ENCODE results near the gene GCSAM.
A peak's percentile ranks its signal among the peaks of the same experiment; 100 is the strongest.

Gene GCSAM

GRCh38 chr3:112132975-112133448 lies at the start of gene GCSAM:
TSS of gene GCSAM (minus strand) at chr3:112133248. CDS start at chr3:112133120, 128 bp downstream.
- DNase-seq (ENCODE audit: low read depth): no peak

GRCh38 chr3:112175646-112176045 lies 42.6 kb upstream of the GCSAM start:
- DNase-seq (ENCODE audit: low read depth): no peak

GRCh38 chr3:112175037-112175436 lies 42.0 kb upstream of the GCSAM start:
- DNase-seq (ENCODE audit: low read depth): no peak

GRCh38 chr3:112171144-112171543 lies 38.1 kb upstream of the GCSAM start:
- DNase-seq (ENCODE audit: low read depth): no peak

GRCh38 chr3:112170046-112170445 lies 37.0 kb upstream of the GCSAM start:
- DNase-seq (ENCODE audit: low read depth): no peak

GRCh38 chr3:112167758-112168157 lies 34.7 kb upstream of the GCSAM start:
- no peak for DNase-seq (ENCODE audit: low read depth)

- DNase-seq (ENCODE audit: low read depth): no peak
Measured at GRCh38 chr3:112149136-112149535, 16.1 kb upstream of the GCSAM start.

GRCh38 chr3:112143689-112144088 lies 10.6 kb upstream of the GCSAM start:
- DNase-seq (ENCODE audit: low read depth): no peak

GRCh38 chr3:112143251-112143650 lies 10.2 kb upstream of the GCSAM start:
- peak; percentile 16 for DNase-seq (ENCODE audit: low read depth)

GRCh38 chr3:112141293-112141692 lies 8.2 kb upstream of the GCSAM start:
- DNase-seq (ENCODE audit: low read depth): no peak

- no peak for DNase-seq (ENCODE audit: low read depth)
Measured at GRCh38 chr3:112140584-112140983, 7.5 kb upstream of the GCSAM start.

GRCh38 chr3:112138219-112138969 lies 5.3 kb upstream of the GCSAM start:
- DNase-seq (ENCODE audit: low read depth): no peak

GRCh38 chr3:112137781-112138180 lies 4.7 kb upstream of the GCSAM start:
- no peak for DNase-seq (ENCODE audit: low read depth)

- peak; percentile 49 for DNase-seq (ENCODE audit: low read depth)
Measured at GRCh38 chr3:112136959-112137693, 4.1 kb upstream of the GCSAM start.

GRCh38 chr3:112136046-112136445 lies 3.0 kb upstream of the GCSAM start:
- no peak for DNase-seq (ENCODE audit: low read depth)

GRCh38 chr3:112134335-112135124 lies 1.5 kb upstream of the GCSAM start:
- no peak for DNase-seq (ENCODE audit: low read depth)

GRCh38 chr3:112133626-112134334 lies 732 bp upstream of the GCSAM start:
- DNase-seq (ENCODE audit: low read depth): no peak

- no peak for DNase-seq (ENCODE audit: low read depth)
Measured at GRCh38 chr3:112132554-112132953, 494 bp downstream of the GCSAM start.

GRCh38 chr3:112132088-112132487 lies 960 bp downstream of the GCSAM start:
- no peak for DNase-seq (ENCODE audit: low read depth)

GRCh38 chr3:112131111-112131510 lies 1.9 kb downstream of the GCSAM start:
- no peak for DNase-seq (ENCODE audit: low read depth)

- no peak for DNase-seq (ENCODE audit: low read depth)
Measured at GRCh38 chr3:112130638-112130993, 2.4 kb downstream of the GCSAM start.

Measured in ELR (cell line).